ENCODE measurements around the gene CTNNA3.

CTNNA3 gene

DNA sequence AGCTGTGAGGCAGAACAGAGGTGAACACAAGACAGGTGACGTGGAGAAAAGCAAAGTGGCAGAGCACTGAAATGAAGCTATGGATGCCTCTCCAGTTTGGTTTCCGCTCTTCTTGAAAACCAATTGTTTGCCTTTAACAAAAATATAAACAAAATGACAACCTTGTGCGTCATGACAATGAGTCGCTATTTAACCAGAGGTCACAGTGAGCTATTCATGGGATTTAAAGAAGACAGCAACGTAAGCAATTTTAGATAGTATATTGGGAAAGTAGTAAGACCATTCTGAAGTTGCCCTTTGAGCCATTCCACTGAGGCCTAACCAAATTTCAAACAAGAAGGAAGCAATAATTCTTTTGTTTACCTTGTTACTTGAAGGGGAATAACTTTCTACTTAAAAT lies 785.3 kb downstream of the CTNNA3 start:
- Histone ChIP-seq H3K4me1 (ENCODE audit: control insufficient read depth in 1 of 2, insufficient read depth in 1 of 2, low read depth in 1 of 2, low read length in 1 of 2) (no peaks in the 10 kb centered on the region), H3K27me3 (no peaks in the 10 kb centered on the region), H3K36me3 (no peaks in the 10 kb centered on the region), H3K4me3 (ENCODE audit: low read depth in 1 of 2, low read length in 1 of 2) (no peak overlapping the region), H3K27ac (no peak overlapping the region), H3K9me3 (no peaks in the 10 kb centered on the region)
- TF ChIP-seq, protein P1, sequence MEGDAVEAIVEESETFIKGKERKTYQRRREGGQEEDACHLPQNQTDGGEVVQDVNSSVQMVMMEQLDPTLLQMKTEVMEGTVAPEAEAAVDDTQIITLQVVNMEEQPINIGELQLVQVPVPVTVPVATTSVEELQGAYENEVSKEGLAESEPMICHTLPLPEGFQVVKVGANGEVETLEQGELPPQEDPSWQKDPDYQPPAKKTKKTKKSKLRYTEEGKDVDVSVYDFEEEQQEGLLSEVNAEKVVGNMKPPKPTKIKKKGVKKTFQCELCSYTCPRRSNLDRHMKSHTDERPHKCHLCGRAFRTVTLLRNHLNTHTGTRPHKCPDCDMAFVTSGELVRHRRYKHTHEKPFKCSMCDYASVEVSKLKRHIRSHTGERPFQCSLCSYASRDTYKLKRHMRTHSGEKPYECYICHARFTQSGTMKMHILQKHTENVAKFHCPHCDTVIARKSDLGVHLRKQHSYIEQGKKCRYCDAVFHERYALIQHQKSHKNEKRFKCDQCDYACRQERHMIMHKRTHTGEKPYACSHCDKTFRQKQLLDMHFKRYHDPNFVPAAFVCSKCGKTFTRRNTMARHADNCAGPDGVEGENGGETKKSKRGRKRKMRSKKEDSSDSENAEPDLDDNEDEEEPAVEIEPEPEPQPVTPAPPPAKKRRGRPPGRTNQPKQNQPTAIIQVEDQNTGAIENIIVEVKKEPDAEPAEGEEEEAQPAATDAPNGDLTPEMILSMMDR (IDR thresholded peaks at IDR 0.05): no peak

DNA sequence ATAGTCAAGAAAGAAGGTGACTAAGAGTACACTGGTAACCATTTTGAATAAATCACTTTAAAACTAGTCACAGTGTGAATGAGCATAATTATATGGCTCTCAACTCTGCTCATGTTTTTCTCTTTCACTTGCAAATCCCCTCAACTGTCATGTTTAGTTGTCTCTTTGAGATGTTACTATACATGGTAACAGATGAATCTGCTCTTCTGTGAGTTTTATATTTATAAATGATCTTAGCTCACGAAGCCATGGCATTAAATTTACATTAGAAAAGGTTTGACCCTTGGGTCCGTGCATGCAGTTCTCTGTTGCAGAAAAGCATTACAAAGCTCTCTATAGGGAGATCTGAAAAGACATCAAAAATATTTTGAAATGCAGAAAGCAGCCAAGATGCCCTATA lies 803.1 kb downstream of the CTNNA3 start:
- TF ChIP-seq, protein P1 (IDR thresholded peaks at IDR 0.05): no peak
- Histone ChIP-seq H3K4me3 (ENCODE audit: low read depth in 1 of 2, low read length in 1 of 2) (no peak overlapping the region), H3K9me3 (no peaks in the 10 kb centered on the region), H3K36me3 (no peaks in the 10 kb centered on the region), H3K27ac (no peak overlapping the region), H3K4me1 (ENCODE audit: control insufficient read depth in 1 of 2, insufficient read depth in 1 of 2, low read depth in 1 of 2, low read length in 1 of 2) (no peaks in the 10 kb centered on the region), H3K27me3 (no peaks in the 10 kb centered on the region)

DNA sequence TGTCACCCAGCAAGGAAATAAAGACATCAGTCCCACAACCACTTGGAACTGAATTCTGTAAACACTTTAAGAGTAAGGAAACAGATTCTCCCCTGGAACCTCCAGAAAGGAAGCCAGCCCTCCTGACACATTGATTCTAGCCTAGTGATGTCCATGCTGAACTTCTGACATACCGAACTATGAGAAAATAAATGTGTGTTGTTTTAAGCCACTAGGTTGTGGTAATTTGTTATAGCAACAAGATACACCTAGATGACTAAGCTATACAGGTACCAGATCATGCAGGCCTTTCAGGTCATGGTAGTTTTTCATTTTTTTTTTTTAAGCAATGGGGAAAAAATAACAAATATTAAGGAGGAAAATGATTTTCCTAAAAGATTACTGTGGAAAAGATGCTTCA lies 807.8 kb downstream of the CTNNA3 start:
- H3K4me3 ChIP-seq (ENCODE audit: low read depth in 1 of 2, low read length in 1 of 2): no peak overlapping the region
- no peaks in the 10 kb centered on the region for H3K4me1 ChIP-seq (ENCODE audit: control insufficient read depth in 1 of 2, insufficient read depth in 1 of 2, low read depth in 1 of 2, low read length in 1 of 2)
- H3K9me3 ChIP-seq: no peaks in the 10 kb centered on the region
- no peaks in the 10 kb centered on the region for H3K36me3 ChIP-seq
- no peak overlapping the region for H3K27ac ChIP-seq
- TF ChIP-seq, protein P1 (IDR thresholded peaks at IDR 0.05): no peak
- H3K27me3 ChIP-seq: no peaks in the 10 kb centered on the region

DNA sequence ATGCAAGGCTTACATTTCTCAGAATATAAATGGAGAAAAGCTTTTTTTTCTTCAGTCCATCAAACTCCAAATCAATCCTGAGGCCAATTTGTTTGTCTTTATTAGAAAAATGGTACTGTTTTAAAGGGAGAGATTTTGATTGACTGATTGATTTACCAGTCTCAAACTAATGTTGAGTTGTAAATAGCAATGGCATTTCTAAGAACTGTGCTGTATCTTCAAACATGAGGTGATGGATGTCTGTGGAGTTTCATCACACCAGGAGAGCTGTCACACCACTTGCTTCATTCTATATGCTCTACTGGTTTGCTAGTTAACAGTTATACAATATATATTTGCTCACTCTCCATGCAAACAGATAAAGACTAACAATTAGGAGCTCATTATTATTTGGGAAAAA lies 809.1 kb downstream of the CTNNA3 start:
- H3K9me3 ChIP-seq: no peaks in the 10 kb centered on the region
- no peak overlapping the region for H3K27ac ChIP-seq
- TF ChIP-seq, protein P1 (IDR thresholded peaks at IDR 0.05): no peak
- no peaks in the 10 kb centered on the region for H3K4me1 ChIP-seq (ENCODE audit: control insufficient read depth in 1 of 2, insufficient read depth in 1 of 2, low read depth in 1 of 2, low read length in 1 of 2)
- no peak overlapping the region for H3K4me3 ChIP-seq (ENCODE audit: low read depth in 1 of 2, low read length in 1 of 2)
- H3K27me3 ChIP-seq: no peaks in the 10 kb centered on the region
- no peaks in the 10 kb centered on the region for H3K36me3 ChIP-seq

DNA sequence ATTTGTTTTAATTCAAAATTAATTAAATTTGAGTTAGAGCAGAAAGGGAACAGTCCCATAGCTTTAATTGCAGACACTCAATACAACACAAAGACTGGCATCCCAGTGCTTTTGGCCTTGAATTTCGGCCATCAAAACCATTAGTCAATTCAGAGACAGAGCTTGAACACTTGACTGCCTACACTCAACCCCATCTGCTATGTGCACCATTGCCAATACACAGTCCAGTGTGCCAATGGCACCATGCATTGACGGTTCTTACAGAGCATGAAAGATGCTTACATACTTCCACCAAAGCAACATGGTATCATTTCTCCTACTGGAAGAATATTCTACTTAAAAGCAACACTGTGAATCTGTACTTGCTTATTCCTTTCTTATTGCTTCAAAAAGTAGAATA lies 813.7 kb downstream of the CTNNA3 start:
- no peaks in the 10 kb centered on the region for H3K4me1 ChIP-seq (ENCODE audit: control insufficient read depth in 1 of 2, insufficient read depth in 1 of 2, low read depth in 1 of 2, low read length in 1 of 2)
- H3K4me3 ChIP-seq (ENCODE audit: low read depth in 1 of 2, low read length in 1 of 2): no peak overlapping the region
- H3K27ac ChIP-seq: no peak overlapping the region
- no peaks in the 10 kb centered on the region for H3K9me3 ChIP-seq
- H3K27me3 ChIP-seq: no peaks in the 10 kb centered on the region
- TF ChIP-seq, protein P1 (IDR thresholded peaks at IDR 0.05): no peak
- no peaks in the 10 kb centered on the region for H3K36me3 ChIP-seq

DNA sequence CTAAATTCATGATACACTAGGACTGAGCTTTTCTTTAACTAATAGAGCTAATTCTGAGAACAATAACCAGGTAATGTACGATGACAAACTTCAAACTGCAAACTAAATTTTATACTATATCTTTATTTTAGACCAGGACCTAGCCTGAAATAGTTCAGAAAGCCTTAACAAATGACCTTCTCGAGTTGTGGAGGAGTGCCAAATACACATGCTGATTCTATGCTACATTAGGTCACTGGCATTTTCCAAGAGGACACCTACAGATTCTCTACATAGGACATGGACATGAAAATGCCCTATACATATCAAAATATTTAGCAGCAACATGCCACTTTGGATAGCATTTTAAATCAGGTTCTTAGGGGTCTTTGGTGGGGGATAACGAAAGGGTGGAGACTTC lies 814.2 kb downstream of the CTNNA3 start:
- Histone ChIP-seq H3K4me3 (ENCODE audit: low read depth in 1 of 2, low read length in 1 of 2) (no peak overlapping the region), H3K4me1 (ENCODE audit: control insufficient read depth in 1 of 2, insufficient read depth in 1 of 2, low read depth in 1 of 2, low read length in 1 of 2) (no peaks in the 10 kb centered on the region), H3K9me3 (no peaks in the 10 kb centered on the region), H3K36me3 (no peaks in the 10 kb centered on the region), H3K27me3 (no peaks in the 10 kb centered on the region), H3K27ac (no peak overlapping the region)
- TF ChIP-seq, protein P1 (IDR thresholded peaks at IDR 0.05): no peak
